ENCODE results near the gene VWA8. TPM values are rescaled to one million over a fixed set of nuclear protein-coding genes. Genes with fewer than 3 reads are reported as not detected.

The VWA8 gene
- total RNA-seq, 1 donor from 2014 or later = 9.8 TPM

- DNase-seq (ENCODE audit: low read depth) = no peak
- no peak overlapping the region for H3K4me3 ChIP-seq (ENCODE audit: low read depth, low read length)
- no peak for TF ChIP-seq CTCF (conservative IDR thresholded peaks at IDR 0.05; ENCODE audit: low read depth, low read length)
These were observed 391.9 kb downstream of the VWA8 start for GRCh38 chr13:41568972-41569351.

GRCh38 chr13:41568143-41568971 is 392.6 kb downstream of the VWA8 start:
- DNase-seq (ENCODE audit: low read depth) = no peak
- no peak overlapping the region for H3K4me3 ChIP-seq (ENCODE audit: low read depth, low read length)
- TF ChIP-seq CTCF (conservative IDR thresholded peaks at IDR 0.05; ENCODE audit: low read depth, low read length) = no peak

- no peak for TF ChIP-seq CTCF (conservative IDR thresholded peaks at IDR 0.05; ENCODE audit: low read depth, low read length)
- DNase-seq (ENCODE audit: low read depth) = no peak
- no peak overlapping the region for H3K4me3 ChIP-seq (ENCODE audit: low read depth, low read length)
These were observed 393.5 kb downstream of the VWA8 start for GRCh38 chr13:41567363-41567762.

GRCh38 chr13:41565846-41566245 is 395.1 kb downstream of the VWA8 start:
- H3K4me3 ChIP-seq (ENCODE audit: low read depth, low read length) = no peak overlapping the region
- no peak for TF ChIP-seq CTCF (conservative IDR thresholded peaks at IDR 0.05; ENCODE audit: low read depth, low read length)
- DNase-seq (ENCODE audit: low read depth) = no peak

GRCh38 chr13:41565216-41565615 is 395.7 kb downstream of the VWA8 start:
- TF ChIP-seq CTCF (conservative IDR thresholded peaks at IDR 0.05; ENCODE audit: low read depth, low read length) = no peak
- no peak overlapping the region for H3K4me3 ChIP-seq (ENCODE audit: low read depth, low read length)
- peak; percentile 82 for DNase-seq (ENCODE audit: low read depth)

GRCh38 chr13:41563984-41564365 is 396.9 kb downstream of the VWA8 start:
- no peak for TF ChIP-seq CTCF (conservative IDR thresholded peaks at IDR 0.05; ENCODE audit: low read depth, low read length)
- H3K4me3 ChIP-seq (ENCODE audit: low read depth, low read length) = no peak overlapping the region
- DNase-seq (ENCODE audit: low read depth) = no peak
